Neuronal stem cell (in vitro differentiated cells): ENCODE data around the gene CHGA.

Experiments
- DNase-seq: peaks from one replicate; pipeline ENCODE4 v3.0.0-alpha.2; 2013; ENCODE audit warnings: low spot score
- H2AFZ ChIP-seq: one replicate; pipeline ENCODE4 v1.6.1; 2013; ENCODE audit warnings: mild to moderate bottlenecking, low read length, inconsistent platforms
- H2AK5ac ChIP-seq: 2 replicates; pipeline ENCODE4 v1.6.1; 2013; ENCODE audit warnings: low read depth, mild to moderate bottlenecking, inconsistent platforms, low read length, moderate library complexity, mixed read lengths
- H2BK120ac ChIP-seq: 2 replicates; pipeline ENCODE4 v1.6.1; 2013; ENCODE audit warnings: low read depth, mild to moderate bottlenecking, inconsistent platforms, low read length, moderate library complexity, mixed read lengths
- H2BK12ac ChIP-seq: one replicate; pipeline ENCODE4 v1.6.1; 2013; ENCODE audit warnings: low read length, inconsistent platforms
- H2BK15ac ChIP-seq: 2 replicates; pipeline ENCODE4 v1.6.1; 2013; ENCODE audit warnings: mild to moderate bottlenecking, low read length, inconsistent platforms, mixed read lengths
- H2BK5ac ChIP-seq: one replicate; pipeline ENCODE4 v1.6.1; 2013; ENCODE audit warnings: inconsistent platforms, mild to moderate bottlenecking, low read length, moderate library complexity
- H3K14ac ChIP-seq: one replicate; pipeline ENCODE4 v1.6.1; 2013; ENCODE audit warnings: low read length, inconsistent platforms
- H3K18ac ChIP-seq: 2 replicates; pipeline ENCODE4 v1.6.1; 2013; ENCODE audit warnings: low read length, inconsistent platforms
- H3K23ac ChIP-seq: 2 replicates; pipeline ENCODE4 v1.6.1; 2013; ENCODE audit warnings: low read depth, mild to moderate bottlenecking, mixed read lengths, low read length, inconsistent platforms; ENCODE audit not compliant: poor library complexity
- H3K27ac ChIP-seq: replicated peaks from 3 replicates; pipeline ENCODE4 v1.5.1; 2013; ENCODE audit warnings: low read length, inconsistent platforms
- H3K27me3 ChIP-seq, 3 experiments: 2 replicates each; pipeline ENCODE4 v1.6.1; 2013; ENCODE audit warnings: low read length in 3 of 3, mild to moderate bottlenecking in 2 of 3, inconsistent platforms in 1 of 3, low read depth in 1 of 3, mixed read lengths in 1 of 3, moderate library complexity in 1 of 3; ENCODE audit not compliant: control insufficient read depth in 3 of 3, insufficient read depth in 3 of 3
- H3K36me3 ChIP-seq, 2 donors: replicated peaks in 1 of 2; 2 replicates each; pipeline ENCODE4 v1.6.1; 2013; ENCODE audit warnings: low read length in 2 of 2; ENCODE audit not compliant: control insufficient read depth in 2 of 2, insufficient read depth in 2 of 2
- H3K4ac ChIP-seq: 2 replicates; pipeline ENCODE4 v1.6.1; 2013; ENCODE audit warnings: inconsistent platforms, mild to moderate bottlenecking, low read length, moderate library complexity
- H3K4me1 ChIP-seq, 2 donors: 1 replicate in 1 of 2; 2 replicates in 1 of 2; pipeline ENCODE4 v1.6.1; 2013; ENCODE audit warnings: low read length in 2 of 2, low read depth in 1 of 2; ENCODE audit not compliant: control insufficient read depth in 2 of 2, insufficient read depth in 1 of 2
- H3K4me2 ChIP-seq: one replicate; pipeline ENCODE4 v1.6.1; 2013; ENCODE audit warnings: mild to moderate bottlenecking, low read length, inconsistent platforms; ENCODE audit not compliant: insufficient read depth, poor library complexity, severe bottlenecking
- H3K4me3 ChIP-seq, 2 donors: 2 replicates each; pipeline ENCODE4 v1.5.1; 2013; ENCODE audit warnings: low read length in 2 of 2, mild to moderate bottlenecking in 2 of 2, inconsistent platforms in 1 of 2, moderate library complexity in 1 of 2
- H3K79me1 ChIP-seq: one replicate; pipeline ENCODE4 v1.6.1; 2013; ENCODE audit warnings: low read depth, mild to moderate bottlenecking, inconsistent platforms, low read length, moderate library complexity
- H3K9ac ChIP-seq: one replicate; pipeline ENCODE4 v1.6.1; 2013; ENCODE audit warnings: mild to moderate bottlenecking, low read depth, low read length, inconsistent platforms; ENCODE audit not compliant: poor library complexity
- H3K9me3 ChIP-seq, 2 donors: replicated peaks in 1 of 2; 2 replicates each; pipeline versions ENCODE3 to v1.6.1; 2013; ENCODE audit warnings: low read length in 2 of 2, mild to moderate bottlenecking in 2 of 2, inconsistent platforms in 1 of 2, low read depth in 1 of 2, mixed read lengths in 1 of 2, moderate library complexity in 1 of 2; ENCODE audit not compliant: control insufficient read depth in 2 of 2, insufficient read depth in 1 of 2
- H4K8ac ChIP-seq: one replicate; pipeline ENCODE4 v1.6.1; 2013; ENCODE audit warnings: low read depth, mild to moderate bottlenecking, inconsistent platforms, low read length, moderate library complexity
- H4K91ac ChIP-seq: one replicate; pipeline ENCODE4 v1.6.1; 2013; ENCODE audit warnings: low read length, low read depth, mild to moderate bottlenecking, inconsistent platforms; ENCODE audit not compliant: poor library complexity
- WGBS, 2 donors: extraction: QIAGEN DNeasy Blood & Tissue Kit; methylation state at CpG; one replicate each; pipeline ENCODE4 v1.1.7; 2013; ENCODE audit warnings: missing lambda C conversion rate in 2 of 2, mixed read lengths in 1 of 2; ENCODE audit not compliant: insufficient read length in 2 of 2, insufficient replicate concordance in 1 of 2; ENCODE audit errors: extremely low coverage in 2 of 2; 5-methylcytosine and 5-hydroxymethylcytosine counted together

Gene CHGA

GRCh38 chr14:92982956-92983355 is 60.0 kb downstream of the CHGA start:
- Histone ChIP-seq H4K91ac (no peak overlapping the region), H4K8ac (no peak overlapping the region), H3K14ac (no peak overlapping the region), H3K4me1 (peaks cover 0 to 2% of the 10 kb centered on the region in 2 donors), H2BK15ac (no peak overlapping the region), H3K27me3 (no peaks in the 10 kb centered on the region), H2BK120ac (no peak overlapping the region), H3K18ac (no peak overlapping the region), H3K4ac (no peak overlapping the region), H3K9me3 (peaks cover 7 to 16% of the 10 kb centered on the region in 2 donors), H2AK5ac (no peak overlapping the region), H3K36me3 (peaks cover 0 to 2% of the 10 kb centered on the region in 2 donors), H3K9ac (no peak overlapping the region), H3K23ac (no peak overlapping the region), H2AFZ (no peak overlapping the region), H2BK5ac (no peak overlapping the region), H3K27ac (no peak overlapping the region), H2BK12ac (no peak overlapping the region), H3K4me3 (no peak overlapping the region), H3K79me1 (no peaks in the 10 kb centered on the region), H3K4me2 (no peak overlapping the region)
- DNase-seq = no peak
- WGBS, 2 donors = no CpG with 5 or more reads among the region's 8 CpGs

- Histone ChIP-seq H2BK5ac (no peak overlapping the region), H3K18ac (no peak overlapping the region), H2BK15ac (no peak overlapping the region), H3K4me2 (no peak overlapping the region), H2AFZ (no peak overlapping the region), H3K4me3 (no peak overlapping the region), H4K8ac (no peak overlapping the region), H2BK120ac (no peak overlapping the region), H4K91ac (no peak overlapping the region), H3K27me3 (no peaks in the 10 kb centered on the region), H3K27ac (no peak overlapping the region), H3K9me3 (peaks cover 3 to 7% of the 10 kb centered on the region in 2 donors), H3K4ac (no peak overlapping the region), H3K9ac (no peak overlapping the region), H2BK12ac (no peak overlapping the region), H2AK5ac (no peak overlapping the region), H3K23ac (no peak overlapping the region), H3K4me1 (peaks cover 0 to 2% of the 10 kb centered on the region in 2 donors), H3K36me3 (peaks cover 0 to 2% of the 10 kb centered on the region in 2 donors), H3K14ac (no peak overlapping the region), H3K79me1 (no peaks in the 10 kb centered on the region)
- whole genome bisulfite sequencing, 2 donors = no CpG with 5 or more reads among the region's 5 CpGs
- no peak for DNase-seq
These were observed 61.3 kb downstream of the CHGA start for GRCh38 chr14:92984082-92984788.
